K562 (cell line): ENCODE results near the gene B4GALNT2. TPM values are rescaled to one million over a fixed set of nuclear protein-coding genes. Genes with fewer than 3 reads are reported as not detected.

Experiments
- ATAC-seq: fragments of 200-7000 bp; cut with Tn5 transposase; 3 replicates; pipeline ENCODE4 v1.9.1; 2020; ENCODE audit warnings: moderate library complexity
- BruUV-seq: library from RNA; stranded (reverse); fragments of 400-500 nt; replicated peaks from 2 replicates; lab custom pipeline; 2021; lab: Mats Ljungman, UMichigan
- CTCF ChIA-PET: fragments of 300-600 bp; formaldehyde crosslinking; extraction: SDS; loops from one replicate; lab custom pipeline; 2021; ENCODE audit warnings: low intra/inter-chr PET ratio; lab: Yijun Ruan, JAX
- POLR2A ChIA-PET: fragments of 300-600, 350-650 bp; sonication (Branson Sonifier 250); formaldehyde crosslinking; extraction: SDS; loops from one replicate; lab custom pipeline; 2021; ENCODE audit warnings: antibody characterized with exemption, inconsistent platforms; lab: Yijun Ruan, JAX
- DNase-seq, 4 experiments: peaks; one replicate each; pipeline versions ENCODE4 v3.0.0 to v3.0.0-alpha.2; 2011 to 2018; ENCODE audit warnings: low spot score in 3 of 4, mixed read lengths in 3 of 4; ENCODE audit errors: extremely low read depth in 1 of 4
- FAIRE-seq: peaks from 2 replicates; lab custom pipeline; 2011; peaks lifted over from hg19 to GRCh38; lab: Jason Lieb, UNC
- H2AFZ ChIP-seq: 2 replicates; pipeline ENCODE4 v1.6.0; 2011; ENCODE audit warnings: low read depth, low read length, control low read depth, inconsistent platforms
- H3K27ac ChIP-seq: fragments of 200-600 bp; 3 replicates; pipeline ENCODE4 v1.8.0; 2011; ENCODE audit warnings: low read depth, mild to moderate bottlenecking, control low read depth, inconsistent platforms, low read length, moderate library complexity, mixed read lengths; ENCODE audit errors: extremely low read depth
- H3K27me3 ChIP-seq, 2 experiments: fragments of 300-600 bp in 1 of 2; 2 replicates in 1 of 2; 3 replicates in 1 of 2; pipeline versions ENCODE4 v1.6.0 to v1.8.0; 2011; ENCODE audit warnings: inconsistent platforms in 2 of 2, low read length in 2 of 2, mild to moderate bottlenecking in 1 of 2, mixed read lengths in 1 of 2, moderate library complexity in 1 of 2; ENCODE audit not compliant: control insufficient read depth in 2 of 2, insufficient read depth in 2 of 2
- H3K36me3 ChIP-seq: fragments of 300-600 bp; 3 replicates; pipeline ENCODE4 v1.8.0; 2011; ENCODE audit warnings: mild to moderate bottlenecking, low read length, inconsistent platforms; ENCODE audit not compliant: control insufficient read depth, insufficient read depth
- H3K4me1 ChIP-seq, 2 experiments: fragments of 200-600 bp in 1 of 2; replicated peaks in 1 of 2; 2 replicates in 1 of 2; 3 replicates in 1 of 2; pipeline versions ENCODE4 v1.5.1 to v1.8.0; 2011; ENCODE audit warnings: inconsistent platforms in 2 of 2, low read length in 2 of 2, mild to moderate bottlenecking in 1 of 2, mixed read lengths in 1 of 2, moderate library complexity in 1 of 2; ENCODE audit not compliant: control insufficient read depth in 2 of 2, insufficient read depth in 2 of 2
- H3K4me2 ChIP-seq: 2 replicates; pipeline ENCODE4 v1.6.1; 2011; ENCODE audit warnings: low read length, control low read depth, inconsistent platforms, mixed read lengths; ENCODE audit not compliant: insufficient read depth
- H3K4me3 ChIP-seq: fragments of 200-600 bp; sonication (generic), shearing (Covaris generic); 2 replicates; pipeline ENCODE4 v1.5.1; 2016; ENCODE audit warnings: control low read depth, inconsistent platforms
- H3K79me2 ChIP-seq: fragments of 200-600 bp; 3 replicates; pipeline ENCODE4 v1.8.0; 2011; ENCODE audit warnings: low read length, inconsistent platforms; ENCODE audit not compliant: control insufficient read depth, insufficient read depth
- H3K9ac ChIP-seq, 2 experiments: 2 replicates each; pipeline versions ENCODE4 v1.6.0 to v1.6.1; 2011; ENCODE audit warnings: low read depth in 2 of 2, low read length in 2 of 2, control low read depth in 1 of 2, inconsistent platforms in 1 of 2, mild to moderate bottlenecking in 1 of 2, mixed read lengths in 1 of 2; ENCODE audit not compliant: insufficient read depth in 1 of 2
- H3K9me1 ChIP-seq: one replicate; pipeline ENCODE4 v1.6.0; 2011; ENCODE audit warnings: inconsistent platforms, mild to moderate bottlenecking, low read length, moderate library complexity; ENCODE audit not compliant: control insufficient read depth, insufficient read depth
- H3K9me3 ChIP-seq: replicated peaks from 2 replicates; pipeline ENCODE4 v1.5.1; 2011; ENCODE audit warnings: low read depth, low read length, inconsistent platforms; ENCODE audit not compliant: control insufficient read depth, insufficient read depth
- H4K20me1 ChIP-seq: replicated peaks from 2 replicates; pipeline ENCODE4 v1.6.1; 2011; ENCODE audit warnings: low read length, inconsistent platforms, mixed read lengths; ENCODE audit not compliant: control insufficient read depth, insufficient read depth
- ATF7 ChIP-seq: fragments of 450-650 bp; IDR thresholded peaks from 2 replicates; pipeline ENCODE4 v1.7.1; 2014; ENCODE audit warnings: mild to moderate bottlenecking, moderate library complexity
- CEBPG ChIP-seq, 3 experiments: fragments of 200-800 bp in 1 of 3; sonication (Bioruptor generic) in 1 of 3; sonication (generic) in 1 of 3; formaldehyde crosslinking in 1 of 3; IDR thresholded peaks in 2 of 3; conservative IDR thresholded peaks in 1 of 3; 2 replicates each; pipeline versions ENCODE4 v1.6.1 to v1.8.0; 2016 to 2022; ENCODE audit warnings: missing compliant biosample characterization in 2 of 3, missing genetic modification characterization in 2 of 3, mild to moderate bottlenecking in 1 of 3, missing genetic modification reagents in 1 of 3
- EP300 ChIP-seq: IDR thresholded peaks from 2 replicates; pipeline ENCODE4 v1.6.1; 2012; ENCODE audit warnings: low read length, improper control_type of control experiment
- EP400 ChIP-seq: fragments of 450-650 bp; IDR thresholded peaks from 2 replicates; pipeline ENCODE4 v1.6.1; 2017; ENCODE audit warnings: antibody characterized with exemption, mild to moderate bottlenecking, moderate library complexity
- HNRNPL ChIP-seq: fragments of 200-400 bp; formaldehyde crosslinking; IDR thresholded peaks from 2 replicates; pipeline ENCODE4 v1.6.1; 2017; ENCODE audit warnings: low read depth, mild to moderate bottlenecking, low read length
- L3MBTL2 ChIP-seq: fragments of 450-650 bp; IDR thresholded peaks from 2 replicates; pipeline ENCODE4 v1.6.1; 2016; ENCODE audit warnings: mild to moderate bottlenecking, moderate library complexity
- MYC ChIP-seq, 2 experiments: fragments of 250-450 bp in 1 of 2; sonication (Bioruptor Pico) in 1 of 2; IDR thresholded peaks; 2 replicates each; pipeline versions ENCODE4 v1.5.1 to v1.6.1; 2012 to 2021; ENCODE audit warnings: low read depth in 2 of 2, borderline replicate concordance in 1 of 2, improper control_type of control experiment in 1 of 2, low read length in 1 of 2, mild to moderate bottlenecking in 1 of 2, moderate library complexity in 1 of 2
- PHB2 ChIP-seq: fragments of 450-650 bp; IDR thresholded peaks from 2 replicates; pipeline ENCODE4 v1.6.1; 2017; ENCODE audit warnings: low read depth
- PTTG1 ChIP-seq: fragments of 450-650 bp; IDR thresholded peaks from 2 replicates; pipeline ENCODE4 v1.6.1; 2016; ENCODE audit warnings: low read depth, mild to moderate bottlenecking, missing genetic modification characterization, missing compliant biosample characterization
- RUNX1 ChIP-seq: sonication (generic); IDR thresholded peaks from 2 replicates; pipeline ENCODE4 v1.6.1; 2016; ENCODE audit warnings: antibody characterized with exemption, low read depth
- SMAD1 ChIP-seq: fragments of 150-350 bp; IDR thresholded peaks from 2 replicates; pipeline ENCODE4 v1.6.1; 2014; ENCODE audit warnings: low read length, low read depth; ENCODE audit not compliant: partially characterized antibody
- TRIM24 ChIP-seq, 2 experiments: fragments of 450-650 bp; IDR thresholded peaks; 2 replicates each; pipeline ENCODE4 v1.6.1; 2016
- ZNF175 ChIP-seq: fragments of 200-800 bp; sonication (Bioruptor generic); IDR thresholded peaks from 2 replicates; pipeline ENCODE4 v1.6.1; 2016; ENCODE audit warnings: low read depth, mild to moderate bottlenecking, missing genetic modification characterization, missing compliant biosample characterization
- WGBS: fragments of 100-300 bp; shearing (Covaris generic); methylation state at CpG from one replicate; pipeline ENCODE4 v1.1.6; 2016; ENCODE audit warnings: low coverage, mixed read lengths; ENCODE audit not compliant: insufficient coverage; ENCODE audit errors: missing lambda C conversion rate; 5-methylcytosine and 5-hydroxymethylcytosine counted together
- in situ Hi-C: fragments of 300-500 bp; cut with MboI; formaldehyde crosslinking; loops from 4 replicates; pipeline ENCODE4 v1.15.0; 2018; ENCODE audit warnings: inconsistent platforms, mixed read lengths
- intact Hi-C: fragments of 100-400 bp; cut with micrococcal nuclease; formaldehyde crosslinking; loops from 2 replicates; pipeline ENCODE4 v1.14.2; 2022
- polyA plus RNA-seq, 8 experiments: library from polyadenylated mRNA; depleted of rRNA in 4 of 8; stranded (reverse) in 5 of 8; unstranded in 3 of 8; fragments of >200 nt; fragmentation: Nextera tagmentation in 2 of 8; fragmentation: Illumina TruSeq in 1 of 8; extraction: Ambion mirVana in 2 of 8; extraction: Trizol in 1 of 8; gene quantifications; 2 replicates each; pipeline versions ENCODE4 v1.2.1 to v1.2.3, GENCODE V29; 2011 to 2014; ENCODE audit warnings: inconsistent platforms in 1 of 8, missing spikeins in 1 of 8
- total RNA-seq, 7 experiments: library from RNA; depleted of rRNA in 6 of 7; stranded (reverse); fragments of >200 nt in 6 of 7; fragmentation: Illumina TruSeq in 2 of 7; extraction: Trizol in 2 of 7; gene quantifications; 2 replicates each; pipeline versions ENCODE4 v1.2.1 to v1.2.3, GENCODE V29; 2011 to 2021; ENCODE audit warnings: low replicate concordance in 1 of 7
- TF ChIP-seq, protein P1 (sequence below): fragments of 450-650 bp; formaldehyde crosslinking; IDR thresholded peaks from 2 replicates; pipeline ENCODE4 v1.4.0; 2020; ENCODE audit warnings: mild to moderate bottlenecking, moderate library complexity
- TF ChIP-seq, protein P2 (sequence below): fragments of 200-800 bp; sonication (Bioruptor generic); IDR thresholded peaks from 2 replicates; pipeline ENCODE4 v1.6.1; 2017; ENCODE audit warnings: missing genetic modification characterization, missing compliant biosample characterization
- TF ChIP-seq, protein P3 (sequence below): fragments of 450-650 bp; formaldehyde crosslinking; IDR thresholded peaks from 2 replicates; pipeline ENCODE4 v1.4.0; 2022; ENCODE audit warnings: mild to moderate bottlenecking, moderate library complexity
- TF ChIP-seq, protein P4 (sequence below), 2 experiments: fragments of 450-650 bp in 1 of 2; sonication (generic) in 1 of 2; formaldehyde crosslinking in 1 of 2; IDR thresholded peaks in 1 of 2; conservative IDR thresholded peaks in 1 of 2; 2 replicates each; pipeline versions ENCODE4 v1.6.1 to v1.8.1; 2016 to 2023; ENCODE audit warnings: mild to moderate bottlenecking in 2 of 2, moderate library complexity in 2 of 2, inconsistent platforms in 1 of 2, missing genetic modification reagents in 1 of 2

B4GALNT2 gene
- total and polyA plus RNA-seq, 9 of the 15 experiments (the other 6 are each of a cell fraction or from before 2014, with no cell fraction given): not detected

DNA sequence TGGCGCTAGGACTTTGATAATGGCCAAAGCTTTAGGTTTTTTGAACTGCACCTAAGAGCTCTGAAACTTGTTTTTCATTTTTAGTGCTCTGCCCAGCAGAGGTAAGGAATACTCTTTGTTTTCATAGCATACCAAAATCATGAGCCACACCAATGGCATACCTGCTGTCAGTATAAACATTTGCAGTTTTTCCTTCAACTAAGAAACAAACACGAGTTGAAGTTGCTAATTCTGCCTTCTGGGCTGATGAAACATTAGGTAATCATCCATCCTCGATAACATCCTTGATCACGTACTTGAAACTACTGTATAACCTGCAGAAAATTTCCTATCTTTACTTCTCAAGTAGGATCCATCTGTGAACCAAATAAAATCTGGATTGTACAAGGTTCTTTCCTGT lies 20.6 kb upstream of the B4GALNT2 start:
- H4K20me1 ChIP-seq: no peaks in the 10 kb centered on the region
- CTCF ChIA-PET: no interaction called here
- H3K4me2 ChIP-seq: no peak overlapping the region
- H3K79me2 ChIP-seq: no peaks in the 10 kb centered on the region
- FAIRE-seq (no peak), ATAC-seq (no peak), DNase-seq (no peak)
- H3K4me1 ChIP-seq: peaks cover 0 to under 1% of the 10 kb centered on the region in 2 experiments; a peak in 3 of 5 replicates
- 18% methylated on average over 4 of the region's 4 CpGs for WGBS
- no peak overlapping the region for H3K9ac ChIP-seq
- H3K9me3 ChIP-seq: no peaks in the 10 kb centered on the region
- no peak overlapping the region for H3K4me3 ChIP-seq
- H3K27me3 ChIP-seq: no peaks in the 10 kb centered on the region
- H3K36me3 ChIP-seq: no peaks in the 10 kb centered on the region
- H3K9me1 ChIP-seq: no peaks in the 10 kb centered on the region
- no peak overlapping the region for H3K27ac ChIP-seq
- in situ Hi-C loops: no loop called here
- no TSS peak for BruUV-seq
- POLR2A ChIA-PET: interaction anchor here (0.6 kb wide), 1 partner anchor 45 kb away, joined by 3 read pairs; no protein-coding TSS in a partner anchor
- no peak overlapping the region for H2AFZ ChIP-seq
- intact Hi-C loops: no loop called here
- TF ChIP-seq ATF7 (0 out of 2 replicates have a peak, but pooled peaks have one; percentile 40), HNRNPL (no peak), EP300 (peak; percentile 42; the same call in 1 of the 2 replicates), L3MBTL2 (peak; percentile 90), SMAD1 (no peak), MYC (IDR thresholded peaks at IDR 0.05; ENCODE audit: low read depth, low read length) (0 out of 2 replicates have a peak, but pooled peaks have one; percentile 13), MYC (CRISPR knock-in tag; IDR thresholded peaks at IDR 0.05; ENCODE audit: borderline replicate concordance, low read depth) (no peak), PTTG1 (tag) (peak; percentile 58; the same call in 1 of the 2 replicates), PHB2 (no peak), TRIM24 (IDR thresholded peaks at IDR 0.05) (peak in 1 of 2 experiments; percentile 84; a peak in 2 of 4 replicates), RUNX1 (no peak), CEBPG (CRISPR knock-in tag; IDR thresholded peaks at IDR 0.05) (peak; percentile 63), CEBPG (tag; conservative IDR thresholded peaks at IDR 0.05 in 1 of 2, IDR thresholded peaks at IDR 0.05 in 1 of 2) (peak; percentile 60 to 95), ZNF175 (peak; percentile 87), EP400 (peak; percentile 35; the same call in 1 of the 2 replicates)
- TF ChIP-seq, protein P1, sequence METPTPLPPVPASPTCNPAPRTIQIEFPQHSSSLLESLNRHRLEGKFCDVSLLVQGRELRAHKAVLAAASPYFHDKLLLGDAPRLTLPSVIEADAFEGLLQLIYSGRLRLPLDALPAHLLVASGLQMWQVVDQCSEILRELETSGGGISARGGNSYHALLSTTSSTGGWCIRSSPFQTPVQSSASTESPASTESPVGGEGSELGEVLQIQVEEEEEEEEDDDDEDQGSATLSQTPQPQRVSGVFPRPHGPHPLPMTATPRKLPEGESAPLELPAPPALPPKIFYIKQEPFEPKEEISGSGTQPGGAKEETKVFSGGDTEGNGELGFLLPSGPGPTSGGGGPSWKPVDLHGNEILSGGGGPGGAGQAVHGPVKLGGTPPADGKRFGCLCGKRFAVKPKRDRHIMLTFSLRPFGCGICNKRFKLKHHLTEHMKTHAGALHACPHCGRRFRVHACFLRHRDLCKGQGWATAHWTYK (CRISPR knock-in tag): no peak
- TF ChIP-seq, protein P2, sequence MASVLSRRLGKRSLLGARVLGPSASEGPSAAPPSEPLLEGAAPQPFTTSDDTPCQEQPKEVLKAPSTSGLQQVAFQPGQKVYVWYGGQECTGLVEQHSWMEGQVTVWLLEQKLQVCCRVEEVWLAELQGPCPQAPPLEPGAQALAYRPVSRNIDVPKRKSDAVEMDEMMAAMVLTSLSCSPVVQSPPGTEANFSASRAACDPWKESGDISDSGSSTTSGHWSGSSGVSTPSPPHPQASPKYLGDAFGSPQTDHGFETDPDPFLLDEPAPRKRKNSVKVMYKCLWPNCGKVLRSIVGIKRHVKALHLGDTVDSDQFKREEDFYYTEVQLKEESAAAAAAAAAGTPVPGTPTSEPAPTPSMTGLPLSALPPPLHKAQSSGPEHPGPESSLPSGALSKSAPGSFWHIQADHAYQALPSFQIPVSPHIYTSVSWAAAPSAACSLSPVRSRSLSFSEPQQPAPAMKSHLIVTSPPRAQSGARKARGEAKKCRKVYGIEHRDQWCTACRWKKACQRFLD (CRISPR knock-in tag): peak; percentile 64; the same call in 1 of the 2 replicates
- TF ChIP-seq, protein P3, sequence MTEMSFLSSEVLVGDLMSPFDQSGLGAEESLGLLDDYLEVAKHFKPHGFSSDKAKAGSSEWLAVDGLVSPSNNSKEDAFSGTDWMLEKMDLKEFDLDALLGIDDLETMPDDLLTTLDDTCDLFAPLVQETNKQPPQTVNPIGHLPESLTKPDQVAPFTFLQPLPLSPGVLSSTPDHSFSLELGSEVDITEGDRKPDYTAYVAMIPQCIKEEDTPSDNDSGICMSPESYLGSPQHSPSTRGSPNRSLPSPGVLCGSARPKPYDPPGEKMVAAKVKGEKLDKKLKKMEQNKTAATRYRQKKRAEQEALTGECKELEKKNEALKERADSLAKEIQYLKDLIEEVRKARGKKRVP (CRISPR knock-in tag): peak; percentile 58; the same call in 1 of the 2 replicates
- TF ChIP-seq, protein P4, sequence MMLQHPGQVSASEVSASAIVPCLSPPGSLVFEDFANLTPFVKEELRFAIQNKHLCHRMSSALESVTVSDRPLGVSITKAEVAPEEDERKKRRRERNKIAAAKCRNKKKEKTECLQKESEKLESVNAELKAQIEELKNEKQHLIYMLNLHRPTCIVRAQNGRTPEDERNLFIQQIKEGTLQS (IDR thresholded peaks at IDR 0.05): peak; percentile 39; the same call in 1 of the 2 replicates
- TF ChIP-seq, protein P4 (CRISPR knock-in tag; conservative IDR thresholded peaks at IDR 0.05): no peak
